Raji (cell line): Measurements from ENCODE around the gene IDI2.

Source experiments
- POLR2A ChIP-seq: IDR thresholded peaks from 2 replicates; pipeline ENCODE4 v1.6.1; 2011; ENCODE audit warnings: low read depth, low read length, control low read depth; ENCODE audit not compliant: insufficient read depth

Gene IDI2

DNA sequence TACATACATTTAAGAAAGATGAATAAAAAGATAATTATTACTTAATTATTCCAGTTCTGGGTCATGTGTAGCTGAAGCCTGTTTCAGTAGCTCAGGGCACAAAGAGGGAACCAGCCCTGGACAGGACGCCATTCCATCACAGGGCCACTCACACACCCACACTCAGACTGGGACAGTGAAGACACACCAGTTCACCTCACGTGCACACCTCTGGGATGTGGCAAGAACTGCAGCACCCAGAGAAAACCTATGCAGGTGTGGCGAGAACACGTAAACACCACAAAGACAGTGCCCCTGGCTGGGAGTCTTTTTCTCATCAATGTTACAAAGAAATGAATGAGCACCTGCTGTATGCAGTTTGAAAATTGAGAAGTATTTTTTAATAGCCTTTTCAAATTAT, 24.9 kb upstream of the IDI2 start:
- peak; percentile 49; the same call in 1 of the 2 replicates for TF ChIP-seq POLR2A

GRCh38 chr10:1050145-1050544, 24.5 kb upstream of the IDI2 start:
- TF ChIP-seq POLR2A = no peak

- no peak for TF ChIP-seq POLR2A
Measured at GRCh38 chr10:1049425-1049958, 23.8 kb upstream of the IDI2 start.

DNA sequence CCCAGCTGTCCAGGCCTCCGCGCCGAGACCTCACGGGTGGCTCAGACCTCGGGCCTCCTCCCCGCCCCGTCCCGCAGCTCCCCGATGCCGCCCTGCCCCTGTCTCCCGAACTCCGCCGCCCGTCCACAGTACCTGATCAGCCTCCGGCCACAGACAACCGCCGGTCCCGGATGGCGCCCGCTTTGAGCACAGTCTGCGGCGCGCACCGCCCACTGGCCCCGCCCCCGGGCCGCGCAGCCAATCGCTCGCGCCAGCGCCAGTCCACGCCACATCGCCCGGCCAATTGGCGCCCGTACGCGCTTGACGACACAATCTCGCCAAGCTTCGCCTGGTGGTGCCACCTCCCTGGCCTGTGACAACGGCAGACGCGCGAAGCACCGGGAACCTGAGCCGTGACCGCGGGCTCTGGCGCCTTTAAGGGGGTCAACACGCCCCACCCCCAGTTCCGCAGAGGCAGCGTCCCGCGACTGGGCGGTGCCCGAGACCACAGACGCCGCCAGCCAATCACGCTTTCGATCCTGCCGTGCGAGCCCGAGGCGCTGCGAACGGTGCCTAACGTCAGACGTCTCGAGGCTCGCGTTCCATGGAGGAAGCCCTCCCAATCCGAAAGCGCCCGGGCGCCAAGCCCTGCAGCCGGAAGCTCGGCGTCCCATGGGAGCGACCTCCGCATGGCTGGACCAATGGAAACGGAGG, 23.2 kb upstream of the IDI2 start, which contains the start of gene IDI1:
Gene IDI1 (minus strand): TSS at position 388 of the 693 bp plus-strand sequence. CDS start 116 bp downstream, at position 272.
- peak; percentile 92 for TF ChIP-seq POLR2A

- no peak for TF ChIP-seq POLR2A
Measured at GRCh38 chr10:1048349-1048731, 22.7 kb upstream of the IDI2 start.

DNA sequence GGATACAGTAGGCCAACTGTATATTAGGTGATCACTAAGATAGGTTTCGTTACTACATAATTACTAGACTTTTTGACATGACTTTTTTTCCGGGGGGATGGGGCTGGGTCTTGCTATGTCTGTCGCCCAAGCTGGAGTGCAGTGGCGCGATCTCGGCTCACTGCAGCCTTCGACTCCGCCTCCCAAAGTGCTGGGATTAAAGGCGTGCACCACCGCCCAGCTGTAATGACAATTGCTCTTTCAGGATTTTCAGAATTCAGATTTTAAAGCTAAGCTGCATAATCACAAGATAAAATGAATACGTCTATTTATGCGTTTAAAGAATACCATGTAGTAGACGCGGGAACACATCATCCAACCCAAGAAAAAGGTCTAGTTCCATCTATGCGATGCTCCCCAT, 22.3 kb upstream of the IDI2 start:
- TF ChIP-seq POLR2A = no peak

- TF ChIP-seq POLR2A = no peak
Measured at GRCh38 chr10:1045415-1045814, 19.8 kb upstream of the IDI2 start.

- TF ChIP-seq POLR2A = no peak
Measured at GRCh38 chr10:1044964-1045363, 19.3 kb upstream of the IDI2 start.

GRCh38 chr10:1044146-1044545, 18.5 kb upstream of the IDI2 start:
- no peak for TF ChIP-seq POLR2A

- TF ChIP-seq POLR2A = no peak
Measured at GRCh38 chr10:1043532-1043995, 17.9 kb upstream of the IDI2 start.

DNA sequence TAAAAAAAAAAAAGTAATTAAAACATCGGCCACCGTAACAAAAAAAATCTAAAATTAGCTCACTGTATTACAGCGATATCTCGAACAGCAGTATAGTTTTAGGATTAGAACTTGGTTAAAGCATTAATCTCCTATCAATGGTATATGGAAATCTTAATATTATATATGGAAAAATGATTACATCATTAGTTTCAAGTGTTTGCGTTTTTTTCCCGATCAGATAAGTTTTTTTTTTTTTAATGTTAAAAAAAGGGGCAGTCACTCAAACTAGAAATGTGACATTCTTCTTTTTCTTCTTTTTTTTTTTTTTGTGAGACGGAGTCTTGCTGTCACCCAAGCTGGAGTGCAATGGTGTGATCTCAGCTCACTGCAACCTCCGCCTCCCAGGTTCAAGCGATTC, 15.9 kb upstream of the IDI2 start:
- no peak for TF ChIP-seq POLR2A

GRCh38 chr10:1040133-1040532, 14.5 kb upstream of the IDI2 start:
- TF ChIP-seq POLR2A = no peak

GRCh38 chr10:1037098-1037497, 11.4 kb upstream of the IDI2 start:
- no peak for TF ChIP-seq POLR2A

- TF ChIP-seq POLR2A = no peak
Measured at GRCh38 chr10:1036341-1036791, 10.7 kb upstream of the IDI2 start.

DNA sequence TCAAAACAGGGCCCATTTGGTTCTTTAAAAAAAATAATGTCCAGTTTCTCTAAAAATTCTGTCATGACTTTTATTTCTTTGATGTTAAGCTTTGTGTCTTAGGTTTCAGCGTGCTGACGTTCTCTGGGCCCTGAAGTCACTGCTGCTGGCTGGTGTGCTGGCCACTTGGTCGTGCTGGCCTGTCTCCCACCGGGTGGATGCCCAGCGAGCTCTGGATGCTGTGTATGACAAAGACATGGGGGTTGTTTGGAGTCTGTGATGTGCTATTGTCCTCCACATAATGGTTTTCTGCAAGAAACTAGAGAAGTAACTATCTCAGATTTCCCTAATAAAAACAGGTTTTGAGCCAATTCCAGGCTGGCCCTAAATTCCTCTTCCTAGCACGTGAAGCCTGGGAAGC, 9.5 kb upstream of the IDI2 start:
- TF ChIP-seq POLR2A = no peak

- TF ChIP-seq POLR2A = no peak
Measured at GRCh38 chr10:1034758-1035157, 9.1 kb upstream of the IDI2 start.

DNA sequence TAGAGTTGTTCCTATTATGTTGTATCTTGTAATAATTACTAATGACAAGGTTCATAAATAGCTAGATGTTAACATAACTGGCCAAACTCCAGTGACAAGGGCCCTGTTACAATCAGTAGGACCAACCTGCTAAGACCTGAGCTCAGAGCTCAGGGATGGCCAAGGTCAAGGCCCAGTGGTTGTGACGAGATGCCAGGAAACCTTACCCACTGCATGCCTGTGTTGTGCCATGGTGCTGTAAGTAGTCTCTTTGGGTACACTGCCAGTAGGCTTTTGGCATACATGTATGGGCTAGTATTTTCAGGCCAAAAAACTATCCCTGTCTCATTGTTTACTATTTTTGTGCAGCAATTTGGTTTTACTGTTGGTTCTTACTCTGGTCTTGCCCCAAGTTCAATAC, 7.9 kb upstream of the IDI2 start:
- no peak for TF ChIP-seq POLR2A
